GM19025 (cell line): ENCODE measurements around the gene CCR9.

Source experiments
- ATAC-seq: cut with Tn5 transposase; IDR thresholded peaks from one replicate; pipeline ENCODE4 v1.9.1; 2021; ENCODE audit warnings: mild to moderate bottlenecking, low read depth, moderate library complexity; ENCODE audit not compliant: unreplicated experiment

CCR9 gene

DNA sequence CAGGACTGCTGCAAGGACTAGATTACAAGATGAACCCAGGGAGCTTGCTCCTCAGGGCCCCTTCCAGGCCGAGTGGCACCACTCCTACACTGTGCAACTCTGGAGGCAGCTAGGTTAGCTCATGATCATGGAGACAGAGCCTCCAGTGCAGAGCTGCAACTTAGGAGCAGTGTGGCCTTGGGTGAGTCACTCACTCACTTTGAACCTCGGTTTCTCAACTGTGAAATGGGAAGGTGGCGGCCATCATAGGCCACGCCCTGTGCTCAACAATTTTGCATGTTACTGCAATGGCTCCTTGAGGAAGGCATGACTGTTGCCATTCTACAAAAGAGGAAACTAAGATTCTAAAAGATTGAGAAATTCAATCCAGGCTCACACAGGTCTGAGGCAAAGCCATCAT, 45.8 kb downstream of the CCR9 start:
- no peak for ATAC-seq

DNA sequence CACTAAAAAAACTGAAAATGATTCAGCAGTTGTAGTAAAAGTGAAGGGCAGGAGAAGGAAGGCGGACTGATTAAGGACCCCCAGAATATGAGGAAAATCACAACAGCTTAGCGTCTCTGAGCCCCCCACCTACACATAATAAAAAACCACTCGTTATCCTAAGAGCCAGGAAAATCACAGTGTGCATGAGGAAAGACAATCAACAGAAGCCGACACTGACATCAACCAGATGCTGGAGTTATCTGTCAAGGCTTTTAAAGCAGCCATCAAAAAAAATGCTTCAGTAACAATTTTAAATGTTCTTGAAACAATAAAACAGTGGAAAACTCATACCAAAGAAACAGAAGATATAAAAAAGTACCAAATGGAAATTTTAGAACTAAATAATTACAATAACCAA, 47.2 kb downstream of the CCR9 start:
- ATAC-seq, result no peak

DNA sequence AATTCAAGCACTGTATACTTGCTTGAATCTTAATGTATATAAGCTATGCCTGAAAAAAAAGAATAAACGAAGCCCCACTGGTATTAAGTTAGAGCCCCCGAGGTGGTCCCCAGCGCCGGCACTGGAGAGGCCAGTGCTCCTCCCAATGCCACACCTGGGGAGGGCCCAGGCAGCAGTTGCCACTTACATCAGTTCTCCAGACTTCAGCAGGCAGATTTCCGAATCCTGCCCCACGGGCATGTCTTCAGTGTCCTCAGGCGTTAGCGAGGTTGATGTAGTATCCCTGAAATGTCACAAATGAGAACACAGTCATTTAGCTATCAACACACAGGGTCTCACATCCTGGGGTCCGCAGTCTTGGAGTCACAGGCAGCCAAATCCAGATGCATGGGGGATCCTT, 49.9 kb downstream of the CCR9 start:
- no peak for ATAC-seq

DNA sequence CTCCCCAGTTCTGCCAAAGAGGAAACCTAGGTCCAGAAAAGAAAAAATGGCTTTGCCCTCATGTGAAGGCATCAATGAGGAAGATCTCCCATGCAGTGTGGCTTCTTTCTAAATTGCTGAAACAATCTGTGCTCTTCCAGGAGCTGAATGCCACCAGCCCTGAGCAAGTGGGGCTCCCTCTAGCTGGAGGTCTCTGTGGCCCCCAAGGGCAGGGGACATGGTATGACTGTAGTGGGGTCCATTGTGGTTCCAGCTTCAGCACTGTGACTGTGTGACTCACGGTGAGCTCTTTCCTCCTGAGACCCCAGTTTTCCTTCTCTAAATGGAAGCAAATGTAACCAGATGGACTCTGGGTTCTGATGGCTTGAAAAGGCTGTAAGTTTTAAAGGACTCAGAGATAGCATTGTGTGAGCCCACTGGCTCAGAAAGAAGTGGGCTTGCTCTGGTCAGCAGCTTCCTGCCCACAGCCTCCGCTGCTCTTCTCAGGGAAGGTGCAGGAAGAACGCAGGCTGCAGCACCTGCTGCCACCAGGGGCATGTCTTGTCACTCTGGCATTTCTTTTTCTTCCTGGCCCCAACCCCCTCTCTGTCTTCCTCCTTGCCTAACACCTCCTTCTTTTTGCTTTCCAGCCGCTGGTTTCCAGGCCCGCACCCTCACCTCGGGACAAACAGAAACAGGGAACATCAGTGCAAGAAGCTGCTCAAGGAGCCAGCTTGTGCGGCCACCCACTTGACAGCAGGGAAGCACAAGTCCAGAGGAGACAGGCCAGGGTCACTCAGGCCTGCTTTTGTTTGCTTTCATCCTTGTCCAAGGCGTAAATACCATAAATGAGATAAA, 51.1 kb downstream of the CCR9 start:
- ATAC-seq, result no peak

DNA sequence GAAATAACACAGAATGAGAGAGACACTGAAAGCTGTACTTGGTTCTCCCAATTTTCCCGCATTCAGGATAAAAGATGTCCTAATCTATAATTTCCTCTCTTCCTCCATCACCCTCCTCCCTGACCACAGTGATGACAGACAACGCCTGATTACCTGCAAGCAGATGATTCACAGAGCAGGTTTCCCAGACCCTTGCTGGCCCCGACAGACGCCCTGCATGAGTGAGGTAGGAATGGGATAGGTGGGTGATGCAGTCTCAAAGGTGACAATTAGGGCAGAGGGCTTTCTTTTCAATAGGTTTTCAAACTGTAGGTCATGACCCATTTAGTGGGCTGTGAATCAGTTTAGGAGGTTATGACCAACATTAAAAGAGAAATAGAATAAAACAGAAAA, 51.7 kb downstream of the CCR9 start:
- no peak for ATAC-seq

DNA sequence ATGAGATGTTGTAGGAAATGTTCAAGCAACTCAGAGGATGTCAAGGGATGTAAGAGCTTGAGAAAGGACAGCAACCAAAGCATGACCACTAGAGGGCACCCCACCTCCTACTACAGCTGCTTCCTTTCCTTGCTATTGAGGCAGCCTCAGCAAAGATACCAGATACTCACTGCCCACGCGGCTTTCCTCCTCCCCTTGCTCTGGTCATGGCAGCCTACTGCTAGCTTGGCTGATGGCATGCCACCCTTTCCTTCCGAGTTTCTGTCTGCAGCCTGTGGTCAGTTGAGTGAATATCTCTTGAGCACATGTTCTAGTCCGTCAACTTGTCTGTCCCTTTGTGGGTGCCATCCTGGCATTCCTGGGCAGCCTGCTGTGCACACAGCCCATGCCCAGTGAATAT, 52.5 kb downstream of the CCR9 start:
- no peak for ATAC-seq

DNA sequence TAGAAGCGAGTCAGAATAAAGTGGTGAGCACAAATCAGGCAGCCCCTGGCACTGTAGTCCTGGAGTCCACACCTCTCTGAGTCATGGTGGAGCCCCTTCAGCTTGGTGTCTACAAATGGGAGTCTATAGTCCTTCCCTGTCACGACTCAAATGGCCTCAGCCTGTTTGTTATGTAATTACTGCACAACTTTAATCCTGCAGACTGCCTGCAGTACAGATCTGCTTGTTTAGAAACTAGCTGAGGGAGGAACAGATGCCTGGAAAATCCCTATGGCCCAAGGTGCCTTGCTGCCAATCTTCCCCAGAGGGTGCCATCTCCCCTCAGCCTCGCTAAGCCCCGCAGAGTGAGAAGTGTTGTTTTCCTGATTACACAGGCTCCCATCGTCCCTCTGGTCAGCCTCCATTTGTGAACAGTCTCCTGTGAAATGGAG, 53.0 kb downstream of the CCR9 start:
- no peak for ATAC-seq

DNA sequence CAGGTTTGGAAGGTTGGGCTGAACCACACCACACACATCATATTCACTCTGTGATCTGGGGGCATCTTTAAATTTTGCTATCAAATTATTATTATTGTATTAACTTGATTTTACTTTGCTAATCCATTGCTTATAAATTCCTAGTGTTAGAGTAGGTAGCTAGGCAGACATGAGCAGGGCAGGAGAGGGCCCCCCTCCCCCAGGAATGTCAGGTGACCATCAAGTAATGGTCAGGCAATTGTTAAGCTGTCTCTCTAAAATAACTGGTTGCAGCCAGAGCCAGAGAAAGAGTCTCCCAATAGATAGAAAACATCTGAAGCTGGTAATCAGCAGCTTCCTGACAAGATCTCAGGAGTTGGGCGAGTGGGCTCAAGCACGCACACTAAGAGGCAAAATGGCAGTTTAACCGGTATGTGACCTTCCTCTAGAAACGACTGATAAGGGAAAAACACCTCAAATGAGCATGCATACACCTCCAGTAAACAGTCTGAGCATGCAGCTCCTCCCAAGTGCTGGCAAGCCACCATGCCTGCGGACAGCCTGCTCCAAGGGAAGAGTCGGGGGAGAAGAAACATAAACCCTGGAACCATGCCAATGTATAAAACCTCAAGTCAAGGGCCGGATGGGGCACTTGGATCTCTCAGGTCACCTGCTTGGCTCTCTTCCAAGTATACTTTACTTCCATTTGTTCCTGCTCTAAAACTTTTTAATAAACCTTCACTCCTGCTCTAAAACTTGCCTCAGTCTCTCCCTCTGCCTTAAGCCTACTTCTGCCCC, 53.8 kb downstream of the CCR9 start:
- ATAC-seq, result no peak

DNA sequence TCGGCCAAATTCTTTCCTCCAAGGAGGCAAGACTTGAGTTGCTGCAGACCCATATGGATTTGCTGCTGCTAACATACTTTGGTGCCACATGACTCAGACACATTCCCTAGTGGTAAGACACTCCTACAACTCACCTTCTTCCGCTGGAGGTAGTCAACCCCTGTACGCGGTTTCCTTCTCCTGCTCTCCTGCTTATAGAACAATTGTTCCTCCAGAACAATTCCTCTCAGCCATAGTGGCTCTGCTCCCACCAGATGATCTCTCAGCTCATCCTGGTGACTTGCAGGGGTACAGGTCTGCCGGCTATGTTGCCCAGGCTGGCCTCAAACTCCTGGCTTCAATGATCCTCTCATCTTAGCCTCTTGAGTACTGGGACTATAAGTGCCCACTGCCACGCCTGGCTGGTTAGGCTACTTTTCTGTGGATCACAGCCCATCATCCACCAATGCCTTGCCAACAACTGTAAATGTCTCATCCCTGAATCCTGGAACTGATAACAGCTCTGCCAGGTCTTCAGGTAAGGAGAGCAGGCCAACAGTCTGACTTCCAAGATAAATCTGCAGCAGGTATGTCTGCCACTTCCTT, 54.5 kb downstream of the CCR9 start:
- no peak for ATAC-seq

DNA sequence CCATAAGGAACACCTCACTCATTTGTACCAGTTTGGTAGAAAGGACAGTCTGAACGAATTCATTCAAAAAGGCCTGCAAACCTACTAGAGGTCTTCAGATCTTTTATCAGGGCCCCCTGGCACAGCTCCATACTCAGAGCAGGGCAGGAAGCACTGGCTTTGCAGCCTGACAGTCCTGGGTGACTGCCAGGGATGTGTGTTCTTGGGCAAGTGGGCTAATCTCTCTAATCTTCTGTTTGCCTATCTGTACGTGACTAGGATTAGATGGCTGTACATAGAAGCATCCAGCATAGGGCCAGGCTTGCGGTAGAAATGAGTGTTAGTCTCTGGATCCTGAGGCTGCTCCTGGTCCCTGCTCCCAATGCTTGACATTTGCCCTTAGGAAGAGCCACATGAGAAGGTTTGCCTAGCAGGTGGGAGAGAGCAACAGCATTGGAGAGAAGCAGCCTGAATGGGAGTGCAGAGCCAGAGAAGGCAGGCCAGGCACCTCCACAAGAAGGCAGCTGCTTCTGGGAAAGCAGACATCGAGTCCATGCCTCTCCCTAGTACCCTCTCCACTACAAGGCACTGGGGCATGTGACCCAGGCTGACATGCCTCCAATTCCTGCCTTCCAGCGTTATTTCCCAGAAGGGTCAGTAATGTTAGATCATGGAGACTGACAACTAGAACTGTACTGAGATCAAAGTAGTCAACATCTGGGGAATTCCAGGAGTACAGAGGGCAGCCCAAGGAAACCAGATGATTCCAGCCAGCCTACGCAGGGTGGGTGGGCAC, 55.9 kb downstream of the CCR9 start:
- no peak for ATAC-seq

DNA sequence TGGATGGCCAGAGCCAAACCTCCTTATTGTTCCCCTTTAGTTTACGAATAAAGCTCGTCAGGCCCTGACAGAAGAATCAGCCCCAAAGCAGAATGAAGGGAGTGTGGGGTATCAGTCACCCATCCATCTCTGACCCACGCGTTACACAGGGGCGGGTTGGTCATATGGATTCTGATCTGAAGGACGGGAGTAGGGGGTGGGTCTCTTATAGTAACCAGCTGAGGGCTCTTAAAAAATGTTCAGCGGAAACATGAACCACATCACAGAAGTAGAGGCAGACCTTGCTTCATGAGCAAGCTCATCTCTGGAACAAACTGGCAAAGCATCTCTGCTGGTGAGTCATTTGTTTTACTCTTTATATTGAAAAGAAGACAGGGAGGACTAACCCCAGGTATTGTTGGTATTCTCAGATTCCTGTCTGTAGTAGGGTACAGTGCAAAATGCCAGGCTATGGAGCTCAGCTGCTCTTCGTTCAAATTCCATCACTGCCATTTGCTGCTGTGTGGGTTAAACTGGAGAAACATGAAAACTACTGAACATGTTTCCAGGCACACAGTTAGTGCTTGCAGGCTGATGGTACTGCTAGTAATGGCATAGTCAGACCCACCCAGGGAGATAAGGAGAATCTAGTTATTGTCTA, 57.0 kb downstream of the CCR9 start, which contains the start of gene CXCR6:
CXCR6 (plus strand) TSS at position 258 of the 640 bp plus-strand sequence. CDS start 3,018 bp downstream, outside the sequence.
- ATAC-seq, result no peak

DNA sequence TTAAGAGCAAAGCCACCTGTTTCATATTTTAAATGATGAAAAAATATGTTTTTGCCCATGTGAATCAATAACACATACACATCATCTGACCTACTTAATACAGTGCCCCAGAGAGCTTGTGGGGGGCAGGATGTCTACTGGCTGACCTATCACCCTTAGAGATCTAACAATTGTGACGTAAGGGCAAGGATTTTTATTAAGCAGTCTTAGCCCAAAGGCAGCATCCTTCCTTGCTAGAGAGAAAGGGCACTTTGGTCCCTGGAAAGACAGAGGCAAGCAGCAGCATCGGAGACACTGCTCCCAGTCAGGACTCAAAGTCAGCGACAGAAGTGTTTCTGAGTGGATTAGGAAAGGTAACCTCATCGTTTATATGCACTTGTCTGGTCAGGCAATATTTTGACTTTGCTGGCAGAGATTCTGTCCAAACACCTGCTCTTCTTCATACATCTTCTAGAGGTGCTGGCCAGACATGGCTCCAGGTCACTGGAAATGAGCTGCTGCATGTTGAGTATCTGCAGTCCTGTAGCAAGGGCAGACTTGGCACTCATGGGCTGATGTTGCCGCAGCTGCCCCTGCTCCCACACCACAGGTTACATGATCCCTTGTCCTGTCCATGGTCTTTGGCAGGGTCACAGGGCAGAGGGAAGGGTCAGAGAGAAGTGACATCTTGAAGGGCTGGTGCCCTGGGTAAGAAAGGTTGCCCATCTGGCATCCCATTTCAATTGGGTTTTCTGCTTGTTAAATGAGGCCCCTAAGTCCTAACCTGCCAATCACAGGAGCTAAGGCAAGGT, 58.7 kb downstream of the CCR9 start:
- no peak for ATAC-seq

DNA sequence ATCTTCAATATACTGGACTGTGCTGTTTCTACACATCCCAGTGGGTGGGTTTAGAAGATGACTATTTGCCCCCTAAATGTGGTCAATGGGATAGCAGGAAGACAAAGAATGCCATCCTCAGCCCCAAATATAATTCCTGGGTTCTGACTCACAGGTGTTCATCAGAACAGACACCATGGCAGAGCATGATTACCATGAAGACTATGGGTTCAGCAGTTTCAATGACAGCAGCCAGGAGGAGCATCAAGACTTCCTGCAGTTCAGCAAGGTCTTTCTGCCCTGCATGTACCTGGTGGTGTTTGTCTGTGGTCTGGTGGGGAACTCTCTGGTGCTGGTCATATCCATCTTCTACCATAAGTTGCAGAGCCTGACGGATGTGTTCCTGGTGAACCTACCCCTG, 60.0 kb downstream of the CCR9 start:
- no peak for ATAC-seq

DNA sequence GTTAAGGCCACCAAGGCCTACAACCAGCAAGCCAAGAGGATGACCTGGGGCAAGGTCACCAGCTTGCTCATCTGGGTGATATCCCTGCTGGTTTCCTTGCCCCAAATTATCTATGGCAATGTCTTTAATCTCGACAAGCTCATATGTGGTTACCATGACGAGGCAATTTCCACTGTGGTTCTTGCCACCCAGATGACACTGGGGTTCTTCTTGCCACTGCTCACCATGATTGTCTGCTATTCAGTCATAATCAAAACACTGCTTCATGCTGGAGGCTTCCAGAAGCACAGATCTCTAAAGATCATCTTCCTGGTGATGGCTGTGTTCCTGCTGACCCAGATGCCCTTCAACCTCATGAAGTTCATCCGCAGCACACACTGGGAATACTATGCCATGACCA, 60.5 kb downstream of the CCR9 start:
- no peak for ATAC-seq

DNA sequence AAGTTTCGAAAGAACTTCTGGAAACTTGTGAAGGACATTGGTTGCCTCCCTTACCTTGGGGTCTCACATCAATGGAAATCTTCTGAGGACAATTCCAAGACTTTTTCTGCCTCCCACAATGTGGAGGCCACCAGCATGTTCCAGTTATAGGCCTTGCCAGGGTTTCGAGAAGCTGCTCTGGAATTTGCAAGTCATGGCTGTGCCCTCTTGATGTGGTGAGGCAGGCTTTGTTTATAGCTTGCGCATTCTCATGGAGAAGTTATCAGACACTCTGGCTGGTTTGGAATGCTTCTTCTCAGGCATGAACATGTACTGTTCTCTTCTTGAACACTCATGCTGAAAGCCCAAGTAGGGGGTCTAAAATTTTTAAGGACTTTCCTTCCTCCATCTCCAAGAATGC, 61.0 kb downstream of the CCR9 start:
- ATAC-seq, result no peak

DNA sequence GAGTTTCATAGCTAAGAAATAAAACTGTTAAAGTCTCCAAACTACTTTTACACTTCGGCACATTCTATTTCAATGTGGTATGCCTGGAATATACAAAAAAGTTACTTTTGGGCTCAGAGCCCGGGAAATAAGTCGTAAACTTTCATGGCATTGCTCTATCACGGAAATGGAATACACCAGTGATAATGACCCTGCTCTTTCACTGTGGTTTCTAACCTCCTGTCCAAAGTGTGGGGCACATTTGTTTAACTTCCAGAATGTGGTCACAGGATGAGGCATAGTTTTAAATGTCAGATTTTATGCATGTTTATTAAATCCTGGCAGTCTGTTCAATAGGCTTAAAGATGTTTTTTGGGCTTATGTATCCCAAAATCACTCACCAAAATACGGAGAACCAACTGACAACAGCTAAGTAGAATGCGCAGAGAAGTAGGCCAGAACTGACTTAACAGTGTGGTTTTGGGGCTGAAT, 62.0 kb downstream of the CCR9 start:
- no peak for ATAC-seq

DNA sequence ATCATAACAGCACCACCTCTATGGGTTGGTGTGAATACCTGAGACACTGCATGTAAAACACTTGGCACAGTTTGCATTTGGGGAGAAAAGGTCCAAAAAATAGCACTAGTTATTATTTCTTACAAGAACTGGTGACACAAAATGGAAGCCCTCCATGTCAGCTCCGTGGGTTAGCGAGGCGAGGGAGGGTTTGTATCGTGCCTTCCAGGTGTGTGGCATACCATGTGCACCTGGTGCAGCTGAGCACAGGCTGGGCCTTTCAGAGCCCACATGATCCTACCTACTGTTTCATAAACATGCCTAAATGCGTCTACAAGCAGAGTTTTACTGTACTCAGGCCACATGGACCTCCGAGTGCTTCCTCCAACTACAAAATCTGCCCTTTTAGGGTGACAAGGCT, 62.5 kb downstream of the CCR9 start:
- ATAC-seq, result no peak

DNA sequence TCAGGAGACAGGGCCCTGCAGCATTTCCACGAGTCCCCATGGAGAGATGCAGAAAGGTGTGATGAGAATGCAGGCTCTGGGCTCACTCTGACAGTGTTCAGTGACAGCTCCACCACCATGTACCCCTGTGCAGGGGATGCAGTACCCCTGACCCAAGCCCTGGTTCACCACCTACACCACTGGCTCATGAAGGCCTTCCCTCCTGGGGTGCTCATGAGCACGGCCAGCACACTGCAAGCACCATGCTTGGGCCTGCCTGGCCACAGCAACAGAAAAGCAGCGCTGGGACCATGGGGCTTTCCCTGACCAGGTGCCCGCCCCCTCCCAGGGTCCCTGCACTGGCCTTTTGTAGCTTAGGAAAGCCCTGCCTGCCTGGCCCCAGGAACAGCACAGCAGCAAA, 63.1 kb downstream of the CCR9 start:
- no peak for ATAC-seq

DNA sequence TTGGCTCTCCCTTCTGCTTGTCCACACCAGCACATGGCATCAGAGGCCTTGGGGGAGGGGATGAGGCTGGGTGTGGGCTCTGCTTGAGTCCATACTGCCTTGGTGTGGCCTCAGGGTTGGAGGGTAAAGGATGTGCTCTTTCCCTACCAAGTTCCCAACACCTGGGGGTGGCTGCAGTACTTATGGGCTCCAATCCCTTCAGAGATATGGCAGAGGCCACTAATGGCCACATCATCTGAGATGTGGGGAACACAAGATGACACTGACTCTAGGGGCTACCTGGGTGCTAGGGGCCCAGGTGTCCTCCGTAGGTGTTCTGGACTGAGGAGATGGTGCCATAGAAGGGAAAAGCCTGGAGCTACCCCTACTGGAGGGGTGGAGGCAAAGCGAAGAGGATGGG, 63.8 kb downstream of the CCR9 start:
- ATAC-seq, result no peak
